ENCODE measurements around the gene CCP110. TPM values are rescaled to one million over a fixed set of nuclear protein-coding genes. Genes with fewer than 3 reads are reported as not detected.

CCP110 gene
- total RNA-seq, 1 experiment from 2014 or later = 21.6 TPM

GRCh38 chr16:19532601-19533000 lies 8.9 kb downstream of the CCP110 start:
- Histone ChIP-seq H2AK5ac (ENCODE audit: insufficient read length, low read length) (no peak overlapping the region), H2AFZ (ENCODE audit: low read length) (no peak overlapping the region), H3K79me1 (ENCODE audit: insufficient read depth, low read depth, low read length, poor library complexity, severe bottlenecking) (no peaks in the 10 kb centered on the region), H3T11ph (ENCODE audit: low read length) (no peak overlapping the region), H2BK5ac (ENCODE audit: insufficient read length, low read length) (no peak overlapping the region), H3K27me3 (ENCODE audit: insufficient read depth, low read length) (no peaks in the 10 kb centered on the region), H4K20me1 (ENCODE audit: control insufficient read depth, insufficient read depth, insufficient read length) (no peaks in the 10 kb centered on the region), H3K9me3 (ENCODE audit: control insufficient read depth, low read depth, low read length) (no peaks in the 10 kb centered on the region), H3K79me2 (ENCODE audit: insufficient read depth, low read length) (no peaks in the 10 kb centered on the region), H3K23ac (ENCODE audit: insufficient read length, low read depth, low read length) (no peak overlapping the region), H2BK120ac (ENCODE audit: low read depth, low read length, poor library complexity, severe bottlenecking) (no peak overlapping the region), H3K56ac (ENCODE audit: insufficient read length, low read depth, low read length) (no peak overlapping the region), H3K23me2 (ENCODE audit: insufficient read length, low read depth, low read length, poor library complexity, severe bottlenecking) (no peaks in the 10 kb centered on the region), H3K4ac (ENCODE audit: low read depth, low read length) (no peak overlapping the region), H2BK12ac (ENCODE audit: insufficient read length, low read depth, low read length) (no peak overlapping the region), H2BK20ac (ENCODE audit: low read depth, low read length, poor library complexity, severe bottlenecking) (no peak overlapping the region), H3K4me2 (ENCODE audit: insufficient read depth, insufficient read length, low read length) (no peak overlapping the region), H3K4me1 (ENCODE audit: insufficient read depth, low read length) (no peaks in the 10 kb centered on the region), H3K9ac (ENCODE audit: extremely low read depth, insufficient read length, low read length) (no peak overlapping the region), H4K8ac (replicated peaks; ENCODE audit: insufficient read length, low read depth, low read length) (no peak overlapping the region), H3K18ac (ENCODE audit: insufficient read length, low read depth, low read length) (no peak overlapping the region), H3K14ac (ENCODE audit: insufficient read depth, low read length) (no peak overlapping the region), H4K5ac (ENCODE audit: insufficient read length, low read depth, low read length) (no peak overlapping the region), H2BK15ac (ENCODE audit: low read depth, low read length) (no peak overlapping the region), H4K91ac (ENCODE audit: insufficient read length, low read depth, low read length) (no peak overlapping the region), H3K27ac (ENCODE audit: insufficient read length, low read depth, low read length) (no peak overlapping the region)
- no peak for DNase-seq
- no peak overlapping the region for H3K4me3 Mint-ChIP-seq
- TF ChIP-seq, protein P1, sequence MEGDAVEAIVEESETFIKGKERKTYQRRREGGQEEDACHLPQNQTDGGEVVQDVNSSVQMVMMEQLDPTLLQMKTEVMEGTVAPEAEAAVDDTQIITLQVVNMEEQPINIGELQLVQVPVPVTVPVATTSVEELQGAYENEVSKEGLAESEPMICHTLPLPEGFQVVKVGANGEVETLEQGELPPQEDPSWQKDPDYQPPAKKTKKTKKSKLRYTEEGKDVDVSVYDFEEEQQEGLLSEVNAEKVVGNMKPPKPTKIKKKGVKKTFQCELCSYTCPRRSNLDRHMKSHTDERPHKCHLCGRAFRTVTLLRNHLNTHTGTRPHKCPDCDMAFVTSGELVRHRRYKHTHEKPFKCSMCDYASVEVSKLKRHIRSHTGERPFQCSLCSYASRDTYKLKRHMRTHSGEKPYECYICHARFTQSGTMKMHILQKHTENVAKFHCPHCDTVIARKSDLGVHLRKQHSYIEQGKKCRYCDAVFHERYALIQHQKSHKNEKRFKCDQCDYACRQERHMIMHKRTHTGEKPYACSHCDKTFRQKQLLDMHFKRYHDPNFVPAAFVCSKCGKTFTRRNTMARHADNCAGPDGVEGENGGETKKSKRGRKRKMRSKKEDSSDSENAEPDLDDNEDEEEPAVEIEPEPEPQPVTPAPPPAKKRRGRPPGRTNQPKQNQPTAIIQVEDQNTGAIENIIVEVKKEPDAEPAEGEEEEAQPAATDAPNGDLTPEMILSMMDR (conservative IDR thresholded peaks at IDR 0.05) = no peak
- no peak overlapping the region for H3K27ac Mint-ChIP-seq
- no peaks in the 10 kb centered on the region for H3K9me3 Mint-ChIP-seq
- WGBS (ENCODE audit: extremely low coverage, insufficient read length, low lambda C conversion rate) = no CpG with 5 or more reads among the region's 1 CpG
- H3K36me3 Mint-ChIP-seq (ENCODE audit: insufficient read depth in 1 of 3, low read depth in 3 of 3) = peaks cover 5 to 58% (median 46%) of the 10 kb centered on the region in 3 experiments; a peak in 6 of 7 replicates
- H3K27me3 Mint-ChIP-seq (ENCODE audit: low read depth) = no peaks in the 10 kb centered on the region
- H3K4me1 Mint-ChIP-seq = peaks cover 10 to 14% of the 10 kb centered on the region in 2 experiments

Data from H9 (cell line).